GM10847 (cell line): Measurements from ENCODE around the gene FOXP2.

ENCODE experiments used
- POLR2A ChIP-seq: IDR thresholded peaks from 2 replicates; pipeline ENCODE4 v1.6.1; 2011; ENCODE audit not compliant: insufficient read length; ENCODE audit errors: extremely low read depth

The FOXP2 gene

GRCh38 chr7:114630201-114630990, 215.8 kb downstream of the FOXP2 start:
- no peak for TF ChIP-seq POLR2A

DNA sequence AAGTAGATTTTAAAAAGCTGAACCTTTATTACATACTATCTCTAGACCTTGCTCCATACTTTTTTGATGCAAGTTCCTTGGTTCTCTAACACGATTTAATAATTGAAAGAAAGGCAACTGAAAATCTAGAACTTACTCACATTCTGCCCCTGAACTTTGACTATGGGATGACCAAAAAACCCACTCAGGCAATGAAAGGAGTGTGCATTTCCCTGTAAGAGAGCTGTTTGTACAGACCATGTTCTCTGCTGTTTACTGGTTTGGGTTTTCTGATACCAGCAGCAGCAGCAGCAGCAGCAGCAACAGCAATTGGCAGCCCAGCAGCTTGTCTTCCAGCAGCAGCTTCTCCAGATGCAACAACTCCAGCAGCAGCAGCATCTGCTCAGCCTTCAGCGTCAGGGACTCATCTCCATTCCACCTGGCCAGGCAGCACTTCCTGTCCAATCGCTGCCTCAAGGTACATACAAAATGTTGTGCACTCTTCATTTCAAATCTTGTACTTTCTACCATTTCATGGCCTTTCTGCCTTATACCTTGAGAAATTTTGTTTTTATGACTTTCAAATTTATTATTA, 216.7 kb downstream of the FOXP2 start:
- no peak for TF ChIP-seq POLR2A

GRCh38 chr7:114639451-114639850, 224.8 kb downstream of the FOXP2 start:
- no peak for TF ChIP-seq POLR2A

GRCh38 chr7:114644455-114644854, 229.8 kb downstream of the FOXP2 start:
- TF ChIP-seq POLR2A = no peak

- no peak for TF ChIP-seq POLR2A
Observed at GRCh38 chr7:114645451-114645850, 230.8 kb downstream of the FOXP2 start.

- TF ChIP-seq POLR2A = no peak
Observed at GRCh38 chr7:114647518-114647917, 232.9 kb downstream of the FOXP2 start.

- no peak for TF ChIP-seq POLR2A
Observed at GRCh38 chr7:114648117-114648516, 233.5 kb downstream of the FOXP2 start.

- no peak for TF ChIP-seq POLR2A
Observed at GRCh38 chr7:114648680-114649079, 234.1 kb downstream of the FOXP2 start.

- no peak for TF ChIP-seq POLR2A
Observed at GRCh38 chr7:114649689-114650088, 235.1 kb downstream of the FOXP2 start.

DNA sequence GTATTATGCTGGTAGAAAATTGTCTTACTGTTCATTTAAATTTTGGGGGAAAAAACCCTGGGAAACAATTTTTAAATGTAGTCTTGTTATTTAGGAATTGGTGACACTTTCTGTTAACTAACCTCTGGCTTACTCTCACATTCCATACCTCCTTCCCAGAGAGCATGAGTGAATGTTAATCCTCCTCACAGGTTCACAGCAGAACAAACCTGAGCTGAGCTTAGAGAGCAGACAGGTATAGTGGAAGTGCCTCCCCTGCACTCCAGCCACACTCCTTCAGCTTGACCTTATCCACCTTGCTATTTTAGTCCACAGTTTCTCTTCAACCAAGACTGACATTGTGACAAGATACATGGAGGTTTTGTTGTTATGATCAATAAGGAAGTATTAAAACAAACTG, 235.9 kb downstream of the FOXP2 start:
- no peak for TF ChIP-seq POLR2A

GRCh38 chr7:114652041-114652440, 237.4 kb downstream of the FOXP2 start:
- TF ChIP-seq POLR2A = no peak

DNA sequence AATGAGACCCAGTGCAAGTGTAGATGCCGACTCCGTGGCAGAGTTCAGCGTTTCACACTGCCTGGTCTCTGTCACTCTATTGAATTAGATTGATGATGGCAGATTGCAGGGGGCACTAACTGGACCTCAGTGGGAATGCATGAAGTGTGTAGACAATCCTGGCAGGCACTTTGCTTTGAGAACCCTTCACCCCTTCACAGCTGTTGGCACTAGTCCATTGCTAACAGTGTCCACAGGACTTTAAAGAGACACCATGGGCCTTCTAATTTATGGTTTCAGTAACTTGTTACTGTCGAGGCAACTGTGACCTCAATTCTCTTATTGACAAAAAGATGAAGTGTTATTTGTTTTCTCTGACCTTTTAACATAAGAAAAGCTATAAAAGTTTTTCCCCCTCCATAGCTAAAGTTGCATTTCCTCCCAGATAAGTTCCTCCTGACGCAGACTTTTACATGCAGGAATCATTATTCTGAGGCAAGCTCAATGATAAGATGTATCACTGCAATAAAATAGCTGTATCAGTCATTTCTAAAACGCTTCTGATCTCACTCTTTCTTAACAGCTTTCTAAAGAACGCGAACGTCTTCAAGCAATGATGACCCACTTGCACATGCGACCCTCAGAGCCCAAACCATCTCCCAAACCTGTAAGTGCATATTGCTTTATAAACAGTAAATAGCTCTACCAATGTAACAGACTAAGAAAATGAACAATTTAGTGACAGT, 238.9 kb downstream of the FOXP2 start:
- TF ChIP-seq POLR2A = no peak

DNA sequence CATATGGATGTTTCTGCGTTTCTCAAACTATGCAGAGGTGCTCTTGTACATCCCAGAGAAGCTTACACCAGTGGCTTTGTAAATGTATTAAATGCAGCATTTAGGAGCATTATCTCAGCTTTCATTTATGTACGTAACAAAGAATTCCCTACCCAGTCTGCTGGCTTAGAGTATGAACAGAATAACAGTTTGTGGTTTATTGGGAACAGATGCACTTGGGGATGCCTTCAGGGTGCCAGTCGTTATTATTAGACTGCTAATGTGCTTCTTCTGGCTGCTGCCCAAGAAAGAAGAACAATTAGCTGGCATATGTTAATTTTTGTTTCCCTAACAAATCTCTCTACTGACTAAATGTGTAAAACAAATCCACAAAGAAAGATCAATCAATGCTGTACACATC, 241.9 kb downstream of the FOXP2 start:
- no peak for TF ChIP-seq POLR2A

DNA sequence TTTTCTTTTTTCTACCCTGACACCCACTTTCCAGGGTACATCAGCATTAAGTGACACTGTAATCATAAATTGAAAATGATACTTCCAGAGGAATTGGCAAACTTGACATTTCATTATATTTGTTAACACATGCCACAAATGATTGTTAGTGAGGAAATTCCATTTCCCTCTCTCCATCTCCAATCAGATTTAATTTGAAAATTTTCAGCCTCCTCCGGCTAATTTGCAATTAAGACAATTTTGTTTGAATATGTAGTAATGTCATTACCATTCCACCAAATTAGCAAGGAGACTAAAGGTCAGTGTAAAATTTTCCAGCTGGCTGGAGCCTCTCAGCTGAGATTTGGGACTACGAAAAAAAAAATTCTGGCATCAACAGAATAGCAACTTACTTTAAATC, 242.7 kb downstream of the FOXP2 start:
- TF ChIP-seq POLR2A = no peak

DNA sequence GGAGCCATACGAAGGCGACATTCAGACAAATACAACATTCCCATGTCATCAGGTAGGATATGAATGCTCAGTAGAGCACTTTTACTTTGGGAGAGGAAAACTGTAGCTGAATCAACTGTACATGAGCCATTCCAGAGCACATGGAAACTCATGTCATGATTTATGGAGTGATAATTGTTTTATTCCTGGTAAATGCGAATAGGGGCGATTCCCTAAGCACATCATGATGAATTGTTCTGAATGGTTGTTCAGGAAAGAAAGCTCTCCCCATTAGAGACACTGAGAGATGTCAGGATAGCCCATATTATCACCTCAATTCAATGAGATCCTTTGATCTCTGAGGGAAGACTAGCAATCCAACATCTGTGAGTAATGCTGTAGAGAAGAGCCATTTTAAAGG, 243.6 kb downstream of the FOXP2 start:
- TF ChIP-seq POLR2A = no peak
